Stimulated activated CD8-positive, alpha-beta memory T cell treated with anti-CD3 and anti-CD28 coated beads, Interleukin-7, amount 100 ng/mL, for 24 hours (primary cell): Measurements from ENCODE around the gene TMEM270.

Source experiments
- DNase-seq: peaks from one replicate; pipeline ENCODE4 v3.0.0-alpha.2; 2020; ENCODE audit warnings: low read depth

The TMEM270 gene

GRCh38 chr7:73907554-73908122 lies 46.7 kb downstream of the TMEM270 start:
- DNase-seq, result no peak

GRCh38 chr7:73908123-73908611 lies 47.2 kb downstream of the TMEM270 start:
- DNase-seq, result no peak

- no peak for DNase-seq
Observed at GRCh38 chr7:73909051-73909941, 48.3 kb downstream of the TMEM270 start.

GRCh38 chr7:73909996-73910395 lies 49.0 kb downstream of the TMEM270 start:
- no peak for DNase-seq

- DNase-seq, result no peak
Observed at GRCh38 chr7:73912223-73912622, 51.3 kb downstream of the TMEM270 start.
